GM23338 (cell line): ENCODE results near the gene TGFBI. TPM values are rescaled to one million over a fixed set of nuclear protein-coding genes. Genes with fewer than 3 reads are reported as not detected.

Source experiments
- ATAC-seq: fragments of 200-7000 bp; cut with Tn5 transposase; 3 replicates; pipeline ENCODE4 v1.9.1; 2020
- DNase-seq: peaks from one replicate; pipeline ENCODE4 v3.0.0-alpha.2; 2015; ENCODE audit warnings: low spot score
- H2AFZ ChIP-seq: fragments of 200-600 bp; sonication (generic); 2 replicates; pipeline ENCODE4 v1.8.0; 2016; ENCODE audit warnings: antibody characterized with exemption, mild to moderate bottlenecking, moderate library complexity
- H3F3A ChIP-seq: fragments of 200-600 bp; sonication (generic); replicated peaks from 2 replicates; pipeline ENCODE4 v1.8.0; 2017; ENCODE audit warnings: antibody characterized with exemption, mixed run types, low read depth
- H3K27ac ChIP-seq: fragments of 200-600 bp; sonication (generic); 2 replicates; pipeline ENCODE4 v1.6.1; 2016; ENCODE audit warnings: low read depth
- H3K27me3 ChIP-seq: fragments of 200-600 bp; sonication (generic); 2 replicates; pipeline ENCODE4 v1.8.0; 2016; ENCODE audit warnings: mild to moderate bottlenecking, mixed run types, moderate library complexity; ENCODE audit not compliant: insufficient read depth
- H3K36me3 ChIP-seq: fragments of 200-600 bp; sonication (generic); 2 replicates; pipeline ENCODE4 v1.8.0; 2016; ENCODE audit warnings: mild to moderate bottlenecking; ENCODE audit not compliant: insufficient read depth
- H3K4me1 ChIP-seq: fragments of 200-600 bp; sonication (generic); 2 replicates; pipeline ENCODE4 v1.8.0; 2016; ENCODE audit warnings: mild to moderate bottlenecking, moderate library complexity; ENCODE audit not compliant: insufficient read depth
- H3K4me2 ChIP-seq: fragments of 200-600 bp; sonication (generic); 2 replicates; pipeline ENCODE4 v1.7.1; 2017; ENCODE audit warnings: mixed run types
- H3K4me3 ChIP-seq: fragments of 200-600 bp; sonication (generic); 2 replicates; pipeline ENCODE4 v1.6.1; 2016; ENCODE audit warnings: mixed run types
- H3K79me2 ChIP-seq: fragments of 200-600 bp; sonication (generic); replicated peaks from 2 replicates; pipeline ENCODE4 v1.8.0; 2017; ENCODE audit warnings: mild to moderate bottlenecking; ENCODE audit not compliant: insufficient read depth
- H3K9me2 ChIP-seq: fragments of 200-600 bp; sonication (generic); 2 replicates; pipeline ENCODE4 v1.8.0; 2017; ENCODE audit not compliant: insufficient read depth
- H4K20me1 ChIP-seq: fragments of 200-600 bp; sonication (generic); replicated peaks from 2 replicates; pipeline ENCODE4 v1.8.0; 2017; ENCODE audit warnings: mild to moderate bottlenecking; ENCODE audit not compliant: insufficient read depth
- H3K27ac Mint-ChIP-seq: 2 replicates; pipeline ENCODE4 v1.8.0; 2020; ENCODE audit warnings: inconsistent platforms, mild to moderate bottlenecking, moderate library complexity, mixed read lengths
- H3K27me3 Mint-ChIP-seq: 3 replicates; pipeline ENCODE4 v1.8.0; 2022; ENCODE audit warnings: low read depth, mild to moderate bottlenecking, moderate library complexity, mixed read lengths, inconsistent platforms; ENCODE audit not compliant: insufficient read depth, poor library complexity
- H3K36me3 Mint-ChIP-seq: 3 replicates; pipeline ENCODE4 v1.8.0; 2021; ENCODE audit warnings: low read depth, mild to moderate bottlenecking, inconsistent platforms, moderate library complexity, mixed read lengths
- H3K4me1 Mint-ChIP-seq: 3 replicates; pipeline ENCODE4 v1.8.0; 2020; ENCODE audit warnings: mild to moderate bottlenecking, inconsistent platforms, mixed read lengths
- H3K4me3 Mint-ChIP-seq: 3 replicates; pipeline ENCODE4 v1.8.0; 2021; ENCODE audit warnings: moderate library complexity, mild to moderate bottlenecking, inconsistent platforms, mixed read lengths
- H3K9me3 Mint-ChIP-seq: 3 replicates; pipeline ENCODE4 v1.8.0; 2020; ENCODE audit warnings: moderate library complexity, mild to moderate bottlenecking, inconsistent platforms, mixed read lengths
- CREB1 ChIP-seq: fragments of 250-450 bp; sonication (Bioruptor Pico); IDR thresholded peaks from 2 replicates; pipeline ENCODE4 v1.5.0; 2020; ENCODE audit warnings: low read depth, mild to moderate bottlenecking, moderate library complexity
- EZH2 ChIP-seq: fragments of 200-600 bp; sonication (generic); IDR thresholded peaks from one replicate; pipeline ENCODE4 v1.8.0; 2017; ENCODE audit warnings: antibody characterized with exemption, mild to moderate bottlenecking, low read depth; ENCODE audit not compliant: unreplicated experiment
- EZH2phosphoT487 ChIP-seq: fragments of 200-600 bp; sonication (generic); IDR thresholded peaks from one replicate; pipeline ENCODE4 v1.8.1; 2018; ENCODE audit warnings: antibody characterized with exemption; ENCODE audit not compliant: unreplicated experiment
- JUNB ChIP-seq: IDR thresholded peaks from one replicate; pipeline ENCODE4 v1.6.1; 2016; ENCODE audit warnings: antibody characterized with exemption; ENCODE audit not compliant: unreplicated experiment
- NANOG ChIP-seq: IDR thresholded peaks from 2 replicates; pipeline ENCODE4 v1.6.1; 2016; ENCODE audit warnings: antibody characterized with exemption, borderline replicate concordance
- POLR2AphosphoS5 ChIP-seq: IDR thresholded peaks from 2 replicates; pipeline ENCODE4 v1.6.1; 2016; ENCODE audit warnings: antibody characterized with exemption, low read depth
- STAT1 ChIP-seq: IDR thresholded peaks from one replicate; pipeline ENCODE4 v1.6.1; 2016; ENCODE audit warnings: antibody characterized with exemption; ENCODE audit not compliant: unreplicated experiment
- ZNF331 ChIP-seq: fragments of 250-450 bp; sonication (Bioruptor Pico); IDR thresholded peaks from 2 replicates; pipeline ENCODE4 v1.5.0; 2020; ENCODE audit warnings: low read depth, mild to moderate bottlenecking, moderate library complexity
- polyA plus RNA-seq: library from polyadenylated mRNA; unstranded; fragments of >200 nt; fragmentation: Nextera tagmentation; extraction: Ambion mirVana; gene quantifications from 2 replicates; pipeline ENCODE4 v1.2.1, GENCODE V29; 2016
- total RNA-seq: library from RNA; depleted of rRNA; stranded (reverse); fragments of >200 nt; shearing (Covaris generic); gene quantifications from 2 replicates; pipeline ENCODE4 v1.2.3, GENCODE V29; 2014
- TF ChIP-seq, protein P1 (sequence below), 2 experiments: fragments of 200-600 bp in 1 of 2; sonication (generic) in 1 of 2; conservative IDR thresholded peaks; 2 replicates each; pipeline versions ENCODE4 v1.5.1 to v1.6.1; 2016 to 2017; ENCODE audit warnings: antibody characterized with exemption in 2 of 2, low read depth in 2 of 2, mild to moderate bottlenecking in 2 of 2, moderate library complexity in 1 of 2
- TF ChIP-seq, protein P2 (sequence below): fragments of 250-450 bp; sonication (Bioruptor Pico); IDR thresholded peaks from 2 replicates; pipeline ENCODE4 v1.5.0; 2020; ENCODE audit warnings: mild to moderate bottlenecking, moderate library complexity
- TF ChIP-seq, protein P3 (sequence below): IDR thresholded peaks from 2 replicates; pipeline ENCODE4 v1.6.1; 2016; ENCODE audit warnings: antibody characterized with exemption
- TF ChIP-seq, protein P4 (sequence below): IDR thresholded peaks from one replicate; pipeline ENCODE4 v1.6.1; 2018; ENCODE audit warnings: antibody characterized with exemption; ENCODE audit not compliant: unreplicated experiment

TGFBI gene
- total and polyA plus RNA-seq, 2 experiments from 2014 or later: 8.9 to 9.4 TPM

DNA sequence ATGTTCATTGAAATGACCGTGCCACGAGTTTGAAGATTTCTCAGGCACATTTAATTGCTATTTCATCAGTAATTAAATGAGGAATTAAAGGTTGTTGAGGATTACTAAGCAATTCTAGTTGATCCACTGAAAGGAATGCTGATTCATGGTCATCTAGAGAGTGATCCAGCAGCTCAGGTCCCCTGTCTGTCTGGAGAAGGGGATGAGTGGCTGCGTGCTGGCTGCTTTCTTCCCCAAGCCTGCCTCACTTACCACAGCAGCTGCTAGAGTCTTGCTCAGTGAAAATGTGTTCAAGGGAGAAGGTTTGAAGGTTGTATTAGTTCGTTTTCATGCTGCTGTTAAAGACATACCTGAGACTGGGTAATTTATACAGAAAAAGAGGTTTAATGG is 7.8 kb upstream of the TGFBI start:
- Histone ChIP-seq H3K4me2 (no peak overlapping the region), H3K9me2 (peaks cover 14% of the 10 kb centered on the region; the same call in 1 of the 2 replicates), H2AFZ (0 out of 2 replicates have a peak overlapping the region, but pooled peaks have one; percentile 29), H3F3A (no peaks in the 10 kb centered on the region), H4K20me1 (no peaks in the 10 kb centered on the region), H3K4me3 (no peak overlapping the region), H3K27me3 (no peaks in the 10 kb centered on the region), H3K27ac (no peak overlapping the region), H3K79me2 (no peaks in the 10 kb centered on the region), H3K36me3 (no peaks in the 10 kb centered on the region), H3K4me1 (no peaks in the 10 kb centered on the region)
- no peak for DNase-seq
- Mint-ChIP-seq H3K36me3 (no peaks in the 10 kb centered on the region), H3K27ac (no peak overlapping the region), H3K4me3 (no peak overlapping the region), H3K9me3 (no peaks in the 10 kb centered on the region), H3K27me3 (no peaks in the 10 kb centered on the region), H3K4me1 (peaks cover 3% of the 10 kb centered on the region; the same call in 1 of the 3 replicates)
- ATAC-seq: no peak
- TF ChIP-seq CREB1 (CRISPR knock-in tag) (no peak), ZNF331 (CRISPR knock-in tag) (no peak), NANOG (no peak), EZH2phosphoT487 (no peak), STAT1 (no peak), EZH2 (no peak), JUNB (no peak), POLR2AphosphoS5 (no peak)
- TF ChIP-seq, protein P1, sequence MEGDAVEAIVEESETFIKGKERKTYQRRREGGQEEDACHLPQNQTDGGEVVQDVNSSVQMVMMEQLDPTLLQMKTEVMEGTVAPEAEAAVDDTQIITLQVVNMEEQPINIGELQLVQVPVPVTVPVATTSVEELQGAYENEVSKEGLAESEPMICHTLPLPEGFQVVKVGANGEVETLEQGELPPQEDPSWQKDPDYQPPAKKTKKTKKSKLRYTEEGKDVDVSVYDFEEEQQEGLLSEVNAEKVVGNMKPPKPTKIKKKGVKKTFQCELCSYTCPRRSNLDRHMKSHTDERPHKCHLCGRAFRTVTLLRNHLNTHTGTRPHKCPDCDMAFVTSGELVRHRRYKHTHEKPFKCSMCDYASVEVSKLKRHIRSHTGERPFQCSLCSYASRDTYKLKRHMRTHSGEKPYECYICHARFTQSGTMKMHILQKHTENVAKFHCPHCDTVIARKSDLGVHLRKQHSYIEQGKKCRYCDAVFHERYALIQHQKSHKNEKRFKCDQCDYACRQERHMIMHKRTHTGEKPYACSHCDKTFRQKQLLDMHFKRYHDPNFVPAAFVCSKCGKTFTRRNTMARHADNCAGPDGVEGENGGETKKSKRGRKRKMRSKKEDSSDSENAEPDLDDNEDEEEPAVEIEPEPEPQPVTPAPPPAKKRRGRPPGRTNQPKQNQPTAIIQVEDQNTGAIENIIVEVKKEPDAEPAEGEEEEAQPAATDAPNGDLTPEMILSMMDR (conservative IDR thresholded peaks at IDR 0.05; ENCODE audit: low read depth in 2 of 2): no peak
- TF ChIP-seq, protein P2, sequence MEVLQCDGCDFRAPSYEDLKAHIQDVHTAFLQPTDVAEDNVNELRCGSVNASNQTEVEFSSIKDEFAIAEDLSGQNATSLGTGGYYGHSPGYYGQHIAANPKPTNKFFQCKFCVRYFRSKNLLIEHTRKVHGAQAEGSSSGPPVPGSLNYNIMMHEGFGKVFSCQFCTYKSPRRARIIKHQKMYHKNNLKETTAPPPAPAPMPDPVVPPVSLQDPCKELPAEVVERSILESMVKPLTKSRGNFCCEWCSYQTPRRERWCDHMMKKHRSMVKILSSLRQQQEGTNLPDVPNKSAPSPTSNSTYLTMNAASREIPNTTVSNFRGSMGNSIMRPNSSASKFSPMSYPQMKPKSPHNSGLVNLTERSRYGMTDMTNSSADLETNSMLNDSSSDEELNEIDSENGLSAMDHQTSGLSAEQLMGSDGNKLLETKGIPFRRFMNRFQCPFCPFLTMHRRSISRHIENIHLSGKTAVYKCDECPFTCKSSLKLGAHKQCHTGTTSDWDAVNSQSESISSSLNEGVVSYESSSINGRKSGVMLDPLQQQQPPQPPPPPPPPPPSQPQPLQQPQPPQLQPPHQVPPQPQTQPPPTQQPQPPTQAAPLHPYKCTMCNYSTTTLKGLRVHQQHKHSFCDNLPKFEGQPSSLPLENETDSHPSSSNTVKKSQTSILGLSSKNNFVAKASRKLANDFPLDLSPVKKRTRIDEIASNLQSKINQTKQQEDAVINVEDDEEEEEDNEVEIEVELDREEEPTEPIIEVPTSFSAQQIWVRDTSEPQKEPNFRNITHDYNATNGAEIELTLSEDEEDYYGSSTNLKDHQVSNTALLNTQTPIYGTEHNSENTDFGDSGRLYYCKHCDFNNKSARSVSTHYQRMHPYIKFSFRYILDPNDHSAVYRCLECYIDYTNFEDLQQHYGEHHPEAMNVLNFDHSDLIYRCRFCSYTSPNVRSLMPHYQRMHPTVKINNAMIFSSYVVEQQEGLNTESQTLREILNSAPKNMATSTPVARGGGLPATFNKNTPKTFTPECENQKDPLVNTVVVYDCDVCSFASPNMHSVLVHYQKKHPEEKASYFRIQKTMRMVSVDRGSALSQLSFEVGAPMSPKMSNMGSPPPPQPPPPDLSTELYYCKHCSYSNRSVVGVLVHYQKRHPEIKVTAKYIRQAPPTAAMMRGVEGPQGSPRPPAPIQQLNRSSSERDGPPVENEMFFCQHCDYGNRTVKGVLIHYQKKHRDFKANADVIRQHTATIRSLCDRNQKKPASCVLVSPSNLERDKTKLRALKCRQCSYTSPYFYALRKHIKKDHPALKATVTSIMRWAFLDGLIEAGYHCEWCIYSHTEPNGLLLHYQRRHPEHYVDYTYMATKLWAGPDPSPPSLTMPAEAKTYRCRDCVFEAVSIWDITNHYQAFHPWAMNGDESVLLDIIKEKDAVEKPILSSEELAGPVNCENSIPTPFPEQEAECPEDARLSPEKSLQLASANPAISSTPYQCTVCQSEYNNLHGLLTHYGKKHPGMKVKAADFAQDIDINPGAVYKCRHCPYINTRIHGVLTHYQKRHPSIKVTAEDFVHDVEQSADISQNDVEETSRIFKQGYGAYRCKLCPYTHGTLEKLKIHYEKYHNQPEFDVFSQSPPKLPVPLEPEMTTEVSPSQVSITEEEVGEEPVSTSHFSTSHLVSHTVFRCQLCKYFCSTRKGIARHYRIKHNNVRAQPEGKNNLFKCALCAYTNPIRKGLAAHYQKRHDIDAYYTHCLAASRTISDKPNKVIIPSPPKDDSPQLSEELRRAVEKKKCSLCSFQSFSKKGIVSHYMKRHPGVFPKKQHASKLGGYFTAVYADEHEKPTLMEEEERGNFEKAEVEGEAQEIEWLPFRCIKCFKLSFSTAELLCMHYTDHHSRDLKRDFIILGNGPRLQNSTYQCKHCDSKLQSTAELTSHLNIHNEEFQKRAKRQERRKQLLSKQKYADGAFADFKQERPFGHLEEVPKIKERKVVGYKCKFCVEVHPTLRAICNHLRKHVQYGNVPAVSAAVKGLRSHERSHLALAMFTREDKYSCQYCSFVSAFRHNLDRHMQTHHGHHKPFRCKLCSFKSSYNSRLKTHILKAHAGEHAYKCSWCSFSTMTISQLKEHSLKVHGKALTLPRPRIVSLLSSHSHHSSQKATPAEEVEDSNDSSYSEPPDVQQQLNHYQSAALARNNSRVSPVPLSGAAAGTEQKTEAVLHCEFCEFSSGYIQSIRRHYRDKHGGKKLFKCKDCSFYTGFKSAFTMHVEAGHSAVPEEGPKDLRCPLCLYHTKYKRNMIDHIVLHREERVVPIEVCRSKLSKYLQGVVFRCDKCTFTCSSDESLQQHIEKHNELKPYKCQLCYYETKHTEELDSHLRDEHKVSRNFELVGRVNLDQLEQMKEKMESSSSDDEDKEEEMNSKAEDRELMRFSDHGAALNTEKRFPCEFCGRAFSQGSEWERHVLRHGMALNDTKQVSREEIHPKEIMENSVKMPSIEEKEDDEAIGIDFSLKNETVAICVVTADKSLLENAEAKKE (CRISPR knock-in tag): no peak
- TF ChIP-seq, protein P3, sequence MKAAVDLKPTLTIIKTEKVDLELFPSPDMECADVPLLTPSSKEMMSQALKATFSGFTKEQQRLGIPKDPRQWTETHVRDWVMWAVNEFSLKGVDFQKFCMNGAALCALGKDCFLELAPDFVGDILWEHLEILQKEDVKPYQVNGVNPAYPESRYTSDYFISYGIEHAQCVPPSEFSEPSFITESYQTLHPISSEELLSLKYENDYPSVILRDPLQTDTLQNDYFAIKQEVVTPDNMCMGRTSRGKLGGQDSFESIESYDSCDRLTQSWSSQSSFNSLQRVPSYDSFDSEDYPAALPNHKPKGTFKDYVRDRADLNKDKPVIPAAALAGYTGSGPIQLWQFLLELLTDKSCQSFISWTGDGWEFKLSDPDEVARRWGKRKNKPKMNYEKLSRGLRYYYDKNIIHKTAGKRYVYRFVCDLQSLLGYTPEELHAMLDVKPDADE: no peak
- TF ChIP-seq, protein P4, sequence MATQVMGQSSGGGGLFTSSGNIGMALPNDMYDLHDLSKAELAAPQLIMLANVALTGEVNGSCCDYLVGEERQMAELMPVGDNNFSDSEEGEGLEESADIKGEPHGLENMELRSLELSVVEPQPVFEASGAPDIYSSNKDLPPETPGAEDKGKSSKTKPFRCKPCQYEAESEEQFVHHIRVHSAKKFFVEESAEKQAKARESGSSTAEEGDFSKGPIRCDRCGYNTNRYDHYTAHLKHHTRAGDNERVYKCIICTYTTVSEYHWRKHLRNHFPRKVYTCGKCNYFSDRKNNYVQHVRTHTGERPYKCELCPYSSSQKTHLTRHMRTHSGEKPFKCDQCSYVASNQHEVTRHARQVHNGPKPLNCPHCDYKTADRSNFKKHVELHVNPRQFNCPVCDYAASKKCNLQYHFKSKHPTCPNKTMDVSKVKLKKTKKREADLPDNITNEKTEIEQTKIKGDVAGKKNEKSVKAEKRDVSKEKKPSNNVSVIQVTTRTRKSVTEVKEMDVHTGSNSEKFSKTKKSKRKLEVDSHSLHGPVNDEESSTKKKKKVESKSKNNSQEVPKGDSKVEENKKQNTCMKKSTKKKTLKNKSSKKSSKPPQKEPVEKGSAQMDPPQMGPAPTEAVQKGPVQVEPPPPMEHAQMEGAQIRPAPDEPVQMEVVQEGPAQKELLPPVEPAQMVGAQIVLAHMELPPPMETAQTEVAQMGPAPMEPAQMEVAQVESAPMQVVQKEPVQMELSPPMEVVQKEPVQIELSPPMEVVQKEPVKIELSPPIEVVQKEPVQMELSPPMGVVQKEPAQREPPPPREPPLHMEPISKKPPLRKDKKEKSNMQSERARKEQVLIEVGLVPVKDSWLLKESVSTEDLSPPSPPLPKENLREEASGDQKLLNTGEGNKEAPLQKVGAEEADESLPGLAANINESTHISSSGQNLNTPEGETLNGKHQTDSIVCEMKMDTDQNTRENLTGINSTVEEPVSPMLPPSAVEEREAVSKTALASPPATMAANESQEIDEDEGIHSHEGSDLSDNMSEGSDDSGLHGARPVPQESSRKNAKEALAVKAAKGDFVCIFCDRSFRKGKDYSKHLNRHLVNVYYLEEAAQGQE: no peak
